HG02981 (cell line): ENCODE data around the gene ISLR2.
A peak's percentile ranks its signal among the peaks of the same experiment; 100 is the strongest.
"Not testable (repeated sequence)": the region's sequence is repeated elsewhere in the genome, so short reads cannot be mapped to it uniquely, and the experiment has no call there.

Experiments used
- ATAC-seq: cut with Tn5 transposase; IDR thresholded peaks from one replicate; pipeline ENCODE4 v1.9.1; 2021; ENCODE audit warnings: mild to moderate bottlenecking, moderate library complexity; ENCODE audit not compliant: unreplicated experiment

ISLR2 gene

GRCh38 chr15:74155766-74156417 is 25.5 kb downstream of the ISLR2 start:
- no peak for ATAC-seq

- ATAC-seq, result no peak
Observed at GRCh38 chr15:74156678-74157411, 26.5 kb downstream of the ISLR2 start.

GRCh38 chr15:74157868-74158827 is 27.8 kb downstream of the ISLR2 start:
- ATAC-seq, result no peak

- peak; percentile 50 for ATAC-seq
Observed at GRCh38 chr15:74158855-74159650, 28.7 kb downstream of the ISLR2 start.

GRCh38 chr15:74159773-74160172 is 29.4 kb downstream of the ISLR2 start:
- no peak for ATAC-seq

- ATAC-seq, result not testable (repeated sequence)
Observed at GRCh38 chr15:74160390-74160789, 30.0 kb downstream of the ISLR2 start.

GRCh38 chr15:74162195-74162536 is 31.8 kb downstream of the ISLR2 start:
- not testable (repeated sequence) for ATAC-seq

- no peak for ATAC-seq
Observed at GRCh38 chr15:74165461-74165860, 35.1 kb downstream of the ISLR2 start.

GRCh38 chr15:74167891-74168331 is 37.5 kb downstream of the ISLR2 start:
- ATAC-seq, result no peak

GRCh38 chr15:74168711-74169126 is 38.3 kb downstream of the ISLR2 start:
- no peak for ATAC-seq

- no peak for ATAC-seq
Observed at GRCh38 chr15:74170071-74170844, 39.9 kb downstream of the ISLR2 start.

GRCh38 chr15:74170875-74171578 is 40.6 kb downstream of the ISLR2 start:
- no peak for ATAC-seq

- no peak for ATAC-seq
Observed at GRCh38 chr15:74171965-74172541, 41.7 kb downstream of the ISLR2 start.

- ATAC-seq, result no peak
Observed at GRCh38 chr15:74172701-74173379, 42.5 kb downstream of the ISLR2 start.

- no peak for ATAC-seq
Observed at GRCh38 chr15:74173380-74174218, 43.2 kb downstream of the ISLR2 start, which contains the start of gene ISLR. ISLR (plus strand) TSS chr15:74173710; CDS start chr15:74174859, 1,149 bp downstream.

- no peak for ATAC-seq
Observed at GRCh38 chr15:74174219-74174957, 44.0 kb downstream of the ISLR2 start.

- ATAC-seq, result no peak
Observed at GRCh38 chr15:74174958-74175253, 44.5 kb downstream of the ISLR2 start.
